Ascending aorta (tissue), 2 donors: ENCODE results near the gene CACNA2D3. TPM values are rescaled to one million over a fixed set of nuclear protein-coding genes. Genes with fewer than 3 reads are reported as not detected.

Experiments used
- DNase-seq, 2 donors: peaks; one replicate each; pipeline ENCODE4 v3.0.0-alpha.2; 2019; ENCODE audit warnings: low spot score in 2 of 2
- H3K27ac ChIP-seq, 2 donors: fragments of 200-600 bp; sonication (generic); one replicate each; pipeline ENCODE4 v1.5.1; 2016 to 2017; ENCODE audit warnings: mild to moderate bottlenecking in 1 of 2
- H3K27me3 ChIP-seq: fragments of 200-600 bp; sonication (generic); one replicate; pipeline ENCODE4 v1.5.1; 2017
- H3K36me3 ChIP-seq, 2 donors: fragments of 200-600 bp; sonication (generic); one replicate each; pipeline ENCODE4 v1.5.1; 2016
- H3K4me1 ChIP-seq, 2 donors: fragments of 200-600 bp; sonication (generic); one replicate each; pipeline ENCODE4 v1.5.1; 2016 to 2017; ENCODE audit warnings: mild to moderate bottlenecking in 1 of 2
- H3K4me3 ChIP-seq, 2 donors: fragments of 200-600 bp; sonication (generic); one replicate each; pipeline ENCODE4 v1.5.1; 2016 to 2017; ENCODE audit warnings: mild to moderate bottlenecking in 1 of 2
- H3K9me3 ChIP-seq, 2 donors: fragments of 200-600 bp; sonication (generic); one replicate each; pipeline ENCODE4 v1.5.1; 2016
- CTCF ChIP-seq, 3 experiments: fragments of 200-600 bp in 2 of 3; fragments of 450-650 bp in 1 of 3; sonication (generic) in 2 of 3; IDR thresholded peaks; one replicate each; pipeline ENCODE4 v1.5.1; 2016 to 2019; ENCODE audit warnings: antibody characterized with exemption in 3 of 3, mild to moderate bottlenecking in 1 of 3, moderate library complexity in 1 of 3
- intact Hi-C: fragments of 100-400 bp; cut with DNase I; formaldehyde crosslinking; loops from one replicate; pipeline ENCODE4 v1.15.1; 2023
- total RNA-seq: library from RNA; depleted of rRNA; stranded (reverse); fragments of >200 nt; gene quantifications from one replicate; pipeline ENCODE4 v1.1.0, GENCODE V29; 2016

The CACNA2D3 gene
- total RNA-seq, 1 donor from 2014 or later: not detected

- intact Hi-C loops: no loop called here
- Histone ChIP-seq H3K27me3 (no peaks in the 10 kb centered on the region), H3K4me1 (no peaks in the 10 kb centered on the region), H3K4me3 (no peak overlapping the region), H3K36me3 (no peaks in the 10 kb centered on the region), H3K9me3 (no peaks in the 10 kb centered on the region), H3K27ac (no peak overlapping the region)
- TF ChIP-seq CTCF (IDR thresholded peaks at IDR 0.05): no peak
- DNase-seq: no peak
Measured at GRCh38 chr3:54296531-54296930, 174.2 kb downstream of the CACNA2D3 start.

- Histone ChIP-seq H3K27me3 (no peaks in the 10 kb centered on the region), H3K4me1 (no peaks in the 10 kb centered on the region), H3K36me3 (no peaks in the 10 kb centered on the region), H3K4me3 (no peak overlapping the region), H3K27ac (no peak overlapping the region), H3K9me3 (no peaks in the 10 kb centered on the region)
- intact Hi-C loops: no loop called here
- no peak for TF ChIP-seq CTCF (IDR thresholded peaks at IDR 0.05)
- DNase-seq: no peak
Measured at GRCh38 chr3:54299169-54299935, 177.0 kb downstream of the CACNA2D3 start.

- intact Hi-C loops: no loop called here
- no peak for TF ChIP-seq CTCF (IDR thresholded peaks at IDR 0.05)
- H3K27me3 ChIP-seq: no peaks in the 10 kb centered on the region
Measured at GRCh38 chr3:54303517-54304375, 181.4 kb downstream of the CACNA2D3 start.

GRCh38 chr3:54304877-54305276 is 182.5 kb downstream of the CACNA2D3 start:
- Histone ChIP-seq H3K9me3 (no peaks in the 10 kb centered on the region), H3K4me3 (no peak overlapping the region), H3K4me1 (no peaks in the 10 kb centered on the region), H3K27ac (no peak overlapping the region), H3K36me3 (no peaks in the 10 kb centered on the region), H3K27me3 (no peaks in the 10 kb centered on the region)
- DNase-seq: no peak
- no peak for TF ChIP-seq CTCF (IDR thresholded peaks at IDR 0.05)
- intact Hi-C loops: no loop called here

More at GRCh38 chr3:54303517-54304375, 181.4 kb downstream of the CACNA2D3 start:
- Histone ChIP-seq H3K4me1 (no peaks in the 10 kb centered on the region), H3K4me3 (no peak overlapping the region), H3K9me3 (no peaks in the 10 kb centered on the region), H3K27ac (no peak overlapping the region), H3K36me3 (no peaks in the 10 kb centered on the region)
- no peak for DNase-seq

- Histone ChIP-seq H3K4me1 (no peaks in the 10 kb centered on the region), H3K27me3 (no peaks in the 10 kb centered on the region), H3K9me3 (no peaks in the 10 kb centered on the region), H3K36me3 (no peaks in the 10 kb centered on the region), H3K4me3 (no peak overlapping the region), H3K27ac (no peak overlapping the region)
- no peak for TF ChIP-seq CTCF (IDR thresholded peaks at IDR 0.05)
- intact Hi-C loops: no loop called here
- DNase-seq: no peak
Measured at GRCh38 chr3:54305409-54306099, 183.2 kb downstream of the CACNA2D3 start.
